ENCODE measurements around the gene NINJ1. TPM values are rescaled to one million over a fixed set of nuclear protein-coding genes. Genes with fewer than 3 reads are reported as not detected.

NINJ1 gene
- polyA plus RNA-seq, 2 donors = 14.9 to 21.7 TPM

DNA sequence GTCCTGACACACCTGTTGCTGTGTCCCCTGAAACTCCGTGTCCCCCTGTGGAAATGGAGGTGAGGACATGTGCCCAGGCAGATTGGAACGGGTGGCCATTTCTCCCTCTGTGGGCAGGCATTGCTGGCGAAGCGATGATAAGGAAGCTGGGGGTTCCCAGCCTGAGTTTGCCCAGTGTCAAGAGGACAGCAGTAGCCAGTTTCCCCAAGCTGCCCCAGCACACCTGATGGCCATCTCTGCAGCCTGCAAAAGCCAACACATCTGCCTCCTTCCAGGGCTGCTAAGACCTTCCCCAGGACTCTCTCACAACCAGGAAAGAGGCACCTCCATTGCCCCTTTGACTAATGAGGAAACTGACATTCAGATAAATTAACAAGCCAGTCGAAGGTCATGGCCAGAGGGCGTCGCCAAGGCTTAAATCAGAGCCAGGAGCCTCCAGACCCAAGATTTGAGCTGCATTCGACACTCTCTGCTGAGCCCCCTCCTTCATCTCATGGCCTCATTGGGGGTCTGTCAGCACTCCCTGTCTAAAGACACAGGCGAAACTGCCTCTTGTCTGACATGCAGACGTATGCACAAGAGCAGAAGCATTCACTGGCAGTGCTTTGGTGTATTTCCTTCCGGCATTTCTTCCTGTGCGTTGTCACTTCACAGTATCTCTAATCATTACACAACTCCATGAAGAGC lies 39.5 kb upstream of the NINJ1 start:
- no peaks in the 10 kb centered on the region for H3K27me3 ChIP-seq (ENCODE audit: control insufficient read depth in 1 of 2, insufficient read depth in 2 of 2, low read length in 2 of 2)
- H3K4me3 ChIP-seq (ENCODE audit: low read depth in 1 of 2, low read length in 2 of 2) = no peak overlapping the region
- no peaks in the 10 kb centered on the region for H3K36me3 ChIP-seq (ENCODE audit: control insufficient read depth in 2 of 2, insufficient read depth in 2 of 2, low read length in 1 of 2)
- WGBS, 2 donors = 74 to 80% methylated on average over 12 of the region's 12 CpGs
- no peaks in the 10 kb centered on the region for H3K4me1 ChIP-seq (ENCODE audit: control insufficient read depth in 2 of 2, insufficient read depth in 2 of 2, low read length in 1 of 2)
- H3K9me3 ChIP-seq (ENCODE audit: control insufficient read depth in 2 of 2, insufficient read depth in 1 of 2, low read depth in 1 of 2, low read length in 1 of 2) = no peaks in the 10 kb centered on the region
- H3K27ac ChIP-seq (ENCODE audit: low read depth in 2 of 2, low read length in 1 of 2) = no peak overlapping the region

GRCh38 chr9:93172666-93173364 lies 38.8 kb upstream of the NINJ1 start:
- Histone ChIP-seq H3K27me3 (ENCODE audit: control insufficient read depth in 1 of 2, insufficient read depth in 2 of 2, low read length in 2 of 2) (no peaks in the 10 kb centered on the region), H3K27ac (ENCODE audit: low read depth in 2 of 2, low read length in 1 of 2) (no peak overlapping the region), H3K4me1 (ENCODE audit: control insufficient read depth in 2 of 2, insufficient read depth in 2 of 2, low read length in 1 of 2) (peaks cover 0 to 3% of the 10 kb centered on the region in 2 donors), H3K36me3 (ENCODE audit: control insufficient read depth in 2 of 2, insufficient read depth in 2 of 2, low read length in 1 of 2) (no peaks in the 10 kb centered on the region), H3K9me3 (ENCODE audit: control insufficient read depth in 2 of 2, insufficient read depth in 1 of 2, low read depth in 1 of 2, low read length in 1 of 2) (no peaks in the 10 kb centered on the region), H3K4me3 (ENCODE audit: low read depth in 1 of 2, low read length in 2 of 2) (no peak overlapping the region)
- 80 to 86% methylated on average over 20 of the region's 20 CpGs for WGBS, 2 donors

DNA sequence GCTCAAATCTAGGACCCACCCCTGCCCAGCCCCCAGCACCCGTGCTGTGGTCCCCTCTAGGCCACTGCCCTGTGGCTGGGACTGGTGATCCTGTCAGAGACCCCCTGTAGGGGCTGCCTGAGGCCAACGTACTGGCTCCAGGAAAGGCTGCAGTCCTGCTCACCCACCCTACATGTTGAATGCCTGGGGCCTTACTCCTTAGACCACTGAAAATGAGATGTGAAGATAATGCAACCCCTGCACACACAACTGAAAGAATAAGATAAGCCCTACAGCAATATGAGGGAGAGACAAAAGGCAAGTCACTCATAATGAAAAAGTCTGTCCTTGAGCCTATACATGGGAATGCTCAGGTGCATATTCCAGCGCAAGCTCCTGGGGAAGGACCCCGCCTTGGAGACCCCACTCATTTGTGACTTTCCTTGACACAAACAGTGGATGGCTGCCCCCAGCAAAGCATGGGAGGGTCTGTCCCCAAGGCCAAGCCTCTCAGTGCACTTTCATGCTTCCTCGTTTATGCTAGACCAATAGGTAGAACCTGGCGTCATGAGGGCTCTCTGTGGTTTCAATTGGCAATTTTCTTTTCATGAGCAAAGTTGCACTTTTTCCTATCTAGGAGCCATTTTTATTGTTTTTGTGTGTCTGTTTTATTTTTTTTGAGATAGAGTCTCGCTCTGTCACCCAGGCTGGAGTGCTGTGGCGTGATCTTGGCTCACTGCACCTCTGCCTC lies 37.4 kb upstream of the NINJ1 start:
- 89 to 91% methylated on average over 8 of the region's 8 CpGs for WGBS, 2 donors
- H3K36me3 ChIP-seq (ENCODE audit: control insufficient read depth in 2 of 2, insufficient read depth in 2 of 2, low read length in 1 of 2) = no peaks in the 10 kb centered on the region
- peaks cover 0 to 3% of the 10 kb centered on the region in 2 donors for H3K4me1 ChIP-seq (ENCODE audit: control insufficient read depth in 2 of 2, insufficient read depth in 2 of 2, low read length in 1 of 2)
- no peaks in the 10 kb centered on the region for H3K9me3 ChIP-seq (ENCODE audit: control insufficient read depth in 2 of 2, insufficient read depth in 1 of 2, low read depth in 1 of 2, low read length in 1 of 2)
- no peaks in the 10 kb centered on the region for H3K27me3 ChIP-seq (ENCODE audit: control insufficient read depth in 1 of 2, insufficient read depth in 2 of 2, low read length in 2 of 2)
- H3K4me3 ChIP-seq (ENCODE audit: low read depth in 1 of 2, low read length in 2 of 2) = no peak overlapping the region
- no peak overlapping the region for H3K27ac ChIP-seq (ENCODE audit: low read depth in 2 of 2, low read length in 1 of 2)

GRCh38 chr9:93170571-93170970 lies 36.5 kb upstream of the NINJ1 start:
- WGBS, 2 donors = 84 to 88% methylated on average over 8 of the region's 8 CpGs
- Histone ChIP-seq H3K27ac (ENCODE audit: low read depth in 2 of 2, low read length in 1 of 2) (no peak overlapping the region), H3K36me3 (ENCODE audit: control insufficient read depth in 2 of 2, insufficient read depth in 2 of 2, low read length in 1 of 2) (no peaks in the 10 kb centered on the region), H3K9me3 (ENCODE audit: control insufficient read depth in 2 of 2, insufficient read depth in 1 of 2, low read depth in 1 of 2, low read length in 1 of 2) (no peaks in the 10 kb centered on the region), H3K4me3 (ENCODE audit: low read depth in 1 of 2, low read length in 2 of 2) (no peak overlapping the region), H3K27me3 (ENCODE audit: control insufficient read depth in 1 of 2, insufficient read depth in 2 of 2, low read length in 2 of 2) (no peaks in the 10 kb centered on the region), H3K4me1 (ENCODE audit: control insufficient read depth in 2 of 2, insufficient read depth in 2 of 2, low read length in 1 of 2) (peaks cover 0 to 3% of the 10 kb centered on the region in 2 donors)

DNA sequence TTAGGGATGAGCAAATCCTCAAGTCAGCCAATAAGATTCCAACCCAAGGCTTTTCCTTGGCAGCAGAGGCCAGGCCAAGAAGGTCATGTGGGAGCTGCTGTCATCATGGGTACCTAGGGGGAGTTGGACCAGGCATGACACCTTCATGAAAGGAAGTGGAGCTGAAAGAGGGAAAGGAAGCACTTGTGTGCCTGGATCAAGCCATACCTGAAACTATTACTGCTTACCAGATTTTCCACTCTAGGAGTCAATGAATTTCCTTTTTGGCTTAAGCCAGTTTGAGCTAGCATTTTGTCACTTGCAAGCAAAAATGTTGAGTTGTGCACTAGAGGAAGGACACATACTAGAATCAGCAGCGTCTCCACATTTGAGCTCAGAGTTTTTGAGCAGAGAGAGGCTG lies 35.4 kb upstream of the NINJ1 start:
- Histone ChIP-seq H3K4me1 (ENCODE audit: control insufficient read depth in 2 of 2, insufficient read depth in 2 of 2, low read length in 1 of 2) (peaks cover 0 to 3% of the 10 kb centered on the region in 2 donors), H3K27ac (ENCODE audit: low read depth in 2 of 2, low read length in 1 of 2) (no peak overlapping the region), H3K4me3 (ENCODE audit: low read depth in 1 of 2, low read length in 2 of 2) (no peak overlapping the region), H3K9me3 (ENCODE audit: control insufficient read depth in 2 of 2, insufficient read depth in 1 of 2, low read depth in 1 of 2, low read length in 1 of 2) (no peaks in the 10 kb centered on the region), H3K36me3 (ENCODE audit: control insufficient read depth in 2 of 2, insufficient read depth in 2 of 2, low read length in 1 of 2) (no peaks in the 10 kb centered on the region), H3K27me3 (ENCODE audit: control insufficient read depth in 1 of 2, insufficient read depth in 2 of 2, low read length in 2 of 2) (no peaks in the 10 kb centered on the region)
- WGBS, 2 donors = 95 to 100% methylated on average over 1 of the region's 1 CpG

DNA sequence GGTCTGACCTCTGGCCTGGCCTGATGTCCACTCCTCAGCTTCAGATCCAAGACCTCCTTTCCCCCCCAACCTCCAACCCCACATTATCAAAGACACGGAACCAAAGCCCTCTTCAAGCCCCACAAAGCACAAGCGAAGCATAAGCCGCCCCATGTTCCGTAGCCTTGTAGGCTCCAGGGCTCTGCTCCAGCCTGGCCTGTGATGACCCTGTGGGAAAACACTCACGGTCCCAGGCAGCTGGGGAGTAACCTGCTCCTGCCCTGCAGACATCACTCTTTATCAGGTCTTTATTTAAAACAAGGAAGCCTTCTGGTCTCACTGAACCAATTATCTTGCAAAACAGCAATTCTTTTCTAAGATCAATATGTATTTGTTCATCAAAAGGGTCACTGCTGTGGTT lies 34.5 kb upstream of the NINJ1 start:
- Histone ChIP-seq H3K4me1 (ENCODE audit: control insufficient read depth in 2 of 2, insufficient read depth in 2 of 2, low read length in 1 of 2) (peaks cover 0 to 3% of the 10 kb centered on the region in 2 donors), H3K27ac (ENCODE audit: low read depth in 2 of 2, low read length in 1 of 2) (no peak overlapping the region), H3K9me3 (ENCODE audit: control insufficient read depth in 2 of 2, insufficient read depth in 1 of 2, low read depth in 1 of 2, low read length in 1 of 2) (no peaks in the 10 kb centered on the region), H3K4me3 (ENCODE audit: low read depth in 1 of 2, low read length in 2 of 2) (no peak overlapping the region), H3K36me3 (ENCODE audit: control insufficient read depth in 2 of 2, insufficient read depth in 2 of 2, low read length in 1 of 2) (no peaks in the 10 kb centered on the region), H3K27me3 (ENCODE audit: control insufficient read depth in 1 of 2, insufficient read depth in 2 of 2, low read length in 2 of 2) (no peaks in the 10 kb centered on the region)
- WGBS, 2 donors = 84 to 91% methylated on average over 5 of the region's 5 CpGs

DNA sequence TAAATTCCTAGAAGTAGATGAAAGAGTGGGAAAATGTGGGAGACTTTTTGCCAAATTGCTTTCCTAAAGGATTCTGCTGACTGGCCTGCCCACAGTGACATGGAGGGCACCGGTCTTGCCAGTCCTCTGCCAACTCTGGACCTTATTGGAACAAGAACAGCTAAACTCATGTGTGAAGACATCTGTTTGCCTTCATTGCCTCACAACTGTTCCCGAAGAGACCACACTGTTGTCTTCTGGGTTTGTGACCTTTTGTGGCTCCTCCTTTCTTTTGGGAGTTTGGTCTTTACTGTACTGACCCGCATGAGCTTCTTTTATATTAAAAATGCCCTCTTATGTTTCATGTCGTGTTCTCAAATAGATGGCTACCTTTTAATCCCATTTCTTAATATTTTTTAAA lies 33.8 kb upstream of the NINJ1 start:
- Histone ChIP-seq H3K27ac (ENCODE audit: low read depth in 2 of 2, low read length in 1 of 2) (no peak overlapping the region), H3K4me1 (ENCODE audit: control insufficient read depth in 2 of 2, insufficient read depth in 2 of 2, low read length in 1 of 2) (peaks cover 0 to 3% of the 10 kb centered on the region in 2 donors), H3K27me3 (ENCODE audit: control insufficient read depth in 1 of 2, insufficient read depth in 2 of 2, low read length in 2 of 2) (no peaks in the 10 kb centered on the region), H3K4me3 (ENCODE audit: low read depth in 1 of 2, low read length in 2 of 2) (no peak overlapping the region), H3K36me3 (ENCODE audit: control insufficient read depth in 2 of 2, insufficient read depth in 2 of 2, low read length in 1 of 2) (no peaks in the 10 kb centered on the region), H3K9me3 (ENCODE audit: control insufficient read depth in 2 of 2, insufficient read depth in 1 of 2, low read depth in 1 of 2, low read length in 1 of 2) (no peaks in the 10 kb centered on the region)
- 73 to 79% methylated on average over 4 of the region's 4 CpGs for WGBS, 2 donors

GRCh38 chr9:93167185-93167584 lies 33.1 kb upstream of the NINJ1 start:
- H3K9me3 ChIP-seq (ENCODE audit: control insufficient read depth in 2 of 2, insufficient read depth in 1 of 2, low read depth in 1 of 2, low read length in 1 of 2) = no peaks in the 10 kb centered on the region
- no peaks in the 10 kb centered on the region for H3K27me3 ChIP-seq (ENCODE audit: control insufficient read depth in 1 of 2, insufficient read depth in 2 of 2, low read length in 2 of 2)
- H3K36me3 ChIP-seq (ENCODE audit: control insufficient read depth in 2 of 2, insufficient read depth in 2 of 2, low read length in 1 of 2) = no peaks in the 10 kb centered on the region
- WGBS, 2 donors = 91 to 94% methylated on average over 6 of the region's 6 CpGs
- H3K4me1 ChIP-seq (ENCODE audit: control insufficient read depth in 2 of 2, insufficient read depth in 2 of 2, low read length in 1 of 2) = peaks cover 0 to 3% of the 10 kb centered on the region in 2 donors
- no peak overlapping the region for H3K27ac ChIP-seq (ENCODE audit: low read depth in 2 of 2, low read length in 1 of 2)
- H3K4me3 ChIP-seq (ENCODE audit: low read depth in 1 of 2, low read length in 2 of 2) = no peak overlapping the region

DNA sequence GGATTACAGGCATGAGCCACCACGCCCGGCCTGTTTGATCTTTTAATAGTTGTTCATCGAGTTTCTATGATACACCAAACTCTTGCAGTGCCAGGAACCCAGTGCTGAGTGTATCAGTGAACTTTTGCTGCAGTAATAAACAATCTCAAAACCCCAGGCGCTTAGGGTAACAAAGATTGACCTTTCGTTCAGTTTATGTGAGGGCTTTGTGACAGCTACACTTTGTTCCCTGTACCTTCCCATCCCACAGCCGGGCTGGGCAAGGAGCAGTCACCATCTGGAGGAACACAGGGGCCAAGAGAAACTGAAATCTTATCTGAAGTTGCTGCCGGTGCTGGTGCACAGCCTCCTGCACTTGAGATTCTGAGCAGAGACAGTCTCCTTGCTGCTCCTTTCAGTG lies 32.6 kb upstream of the NINJ1 start:
- Histone ChIP-seq H3K27me3 (ENCODE audit: control insufficient read depth in 1 of 2, insufficient read depth in 2 of 2, low read length in 2 of 2) (no peaks in the 10 kb centered on the region), H3K4me3 (ENCODE audit: low read depth in 1 of 2, low read length in 2 of 2) (no peak overlapping the region), H3K27ac (ENCODE audit: low read depth in 2 of 2, low read length in 1 of 2) (no peak overlapping the region), H3K36me3 (ENCODE audit: control insufficient read depth in 2 of 2, insufficient read depth in 2 of 2, low read length in 1 of 2) (no peaks in the 10 kb centered on the region), H3K9me3 (ENCODE audit: control insufficient read depth in 2 of 2, insufficient read depth in 1 of 2, low read depth in 1 of 2, low read length in 1 of 2) (no peaks in the 10 kb centered on the region), H3K4me1 (ENCODE audit: control insufficient read depth in 2 of 2, insufficient read depth in 2 of 2, low read length in 1 of 2) (peaks cover 0 to 3% of the 10 kb centered on the region in 2 donors)
- 71 to 78% methylated on average over 7 of the region's 7 CpGs for WGBS, 2 donors
